Measurements from ENCODE around the gene CMTM4. TPM values are rescaled to one million over a fixed set of nuclear protein-coding genes. Genes with fewer than 3 reads are reported as not detected.

CMTM4 gene
- total and polyA plus RNA-seq, 2 of the 8 experiments (the other 6 are each of a cell fraction or from before 2014, with no cell fraction given) = 35.3 to 51.7 TPM

DNA sequence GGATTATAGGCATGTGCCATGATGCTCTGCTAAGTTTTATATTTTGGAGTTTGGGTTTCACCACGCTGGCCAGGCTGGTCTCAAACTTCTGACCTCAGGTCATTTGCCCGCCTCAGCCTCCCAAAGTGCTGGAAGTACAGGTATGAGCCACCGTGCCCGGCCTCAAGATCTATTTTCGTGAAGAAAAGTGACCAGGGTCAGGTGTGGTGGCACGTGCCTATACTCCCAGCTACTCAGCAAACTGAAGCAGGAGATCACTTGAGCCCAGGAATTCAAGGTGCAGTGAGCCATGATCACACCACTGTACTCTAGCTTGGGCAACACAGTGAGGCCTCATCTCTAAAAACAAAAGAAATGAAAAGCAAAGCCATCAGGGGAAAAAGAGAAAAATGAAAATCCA lies 18.7 kb downstream of the CMTM4 start (continued):
- TF ChIP-seq, protein P1, sequence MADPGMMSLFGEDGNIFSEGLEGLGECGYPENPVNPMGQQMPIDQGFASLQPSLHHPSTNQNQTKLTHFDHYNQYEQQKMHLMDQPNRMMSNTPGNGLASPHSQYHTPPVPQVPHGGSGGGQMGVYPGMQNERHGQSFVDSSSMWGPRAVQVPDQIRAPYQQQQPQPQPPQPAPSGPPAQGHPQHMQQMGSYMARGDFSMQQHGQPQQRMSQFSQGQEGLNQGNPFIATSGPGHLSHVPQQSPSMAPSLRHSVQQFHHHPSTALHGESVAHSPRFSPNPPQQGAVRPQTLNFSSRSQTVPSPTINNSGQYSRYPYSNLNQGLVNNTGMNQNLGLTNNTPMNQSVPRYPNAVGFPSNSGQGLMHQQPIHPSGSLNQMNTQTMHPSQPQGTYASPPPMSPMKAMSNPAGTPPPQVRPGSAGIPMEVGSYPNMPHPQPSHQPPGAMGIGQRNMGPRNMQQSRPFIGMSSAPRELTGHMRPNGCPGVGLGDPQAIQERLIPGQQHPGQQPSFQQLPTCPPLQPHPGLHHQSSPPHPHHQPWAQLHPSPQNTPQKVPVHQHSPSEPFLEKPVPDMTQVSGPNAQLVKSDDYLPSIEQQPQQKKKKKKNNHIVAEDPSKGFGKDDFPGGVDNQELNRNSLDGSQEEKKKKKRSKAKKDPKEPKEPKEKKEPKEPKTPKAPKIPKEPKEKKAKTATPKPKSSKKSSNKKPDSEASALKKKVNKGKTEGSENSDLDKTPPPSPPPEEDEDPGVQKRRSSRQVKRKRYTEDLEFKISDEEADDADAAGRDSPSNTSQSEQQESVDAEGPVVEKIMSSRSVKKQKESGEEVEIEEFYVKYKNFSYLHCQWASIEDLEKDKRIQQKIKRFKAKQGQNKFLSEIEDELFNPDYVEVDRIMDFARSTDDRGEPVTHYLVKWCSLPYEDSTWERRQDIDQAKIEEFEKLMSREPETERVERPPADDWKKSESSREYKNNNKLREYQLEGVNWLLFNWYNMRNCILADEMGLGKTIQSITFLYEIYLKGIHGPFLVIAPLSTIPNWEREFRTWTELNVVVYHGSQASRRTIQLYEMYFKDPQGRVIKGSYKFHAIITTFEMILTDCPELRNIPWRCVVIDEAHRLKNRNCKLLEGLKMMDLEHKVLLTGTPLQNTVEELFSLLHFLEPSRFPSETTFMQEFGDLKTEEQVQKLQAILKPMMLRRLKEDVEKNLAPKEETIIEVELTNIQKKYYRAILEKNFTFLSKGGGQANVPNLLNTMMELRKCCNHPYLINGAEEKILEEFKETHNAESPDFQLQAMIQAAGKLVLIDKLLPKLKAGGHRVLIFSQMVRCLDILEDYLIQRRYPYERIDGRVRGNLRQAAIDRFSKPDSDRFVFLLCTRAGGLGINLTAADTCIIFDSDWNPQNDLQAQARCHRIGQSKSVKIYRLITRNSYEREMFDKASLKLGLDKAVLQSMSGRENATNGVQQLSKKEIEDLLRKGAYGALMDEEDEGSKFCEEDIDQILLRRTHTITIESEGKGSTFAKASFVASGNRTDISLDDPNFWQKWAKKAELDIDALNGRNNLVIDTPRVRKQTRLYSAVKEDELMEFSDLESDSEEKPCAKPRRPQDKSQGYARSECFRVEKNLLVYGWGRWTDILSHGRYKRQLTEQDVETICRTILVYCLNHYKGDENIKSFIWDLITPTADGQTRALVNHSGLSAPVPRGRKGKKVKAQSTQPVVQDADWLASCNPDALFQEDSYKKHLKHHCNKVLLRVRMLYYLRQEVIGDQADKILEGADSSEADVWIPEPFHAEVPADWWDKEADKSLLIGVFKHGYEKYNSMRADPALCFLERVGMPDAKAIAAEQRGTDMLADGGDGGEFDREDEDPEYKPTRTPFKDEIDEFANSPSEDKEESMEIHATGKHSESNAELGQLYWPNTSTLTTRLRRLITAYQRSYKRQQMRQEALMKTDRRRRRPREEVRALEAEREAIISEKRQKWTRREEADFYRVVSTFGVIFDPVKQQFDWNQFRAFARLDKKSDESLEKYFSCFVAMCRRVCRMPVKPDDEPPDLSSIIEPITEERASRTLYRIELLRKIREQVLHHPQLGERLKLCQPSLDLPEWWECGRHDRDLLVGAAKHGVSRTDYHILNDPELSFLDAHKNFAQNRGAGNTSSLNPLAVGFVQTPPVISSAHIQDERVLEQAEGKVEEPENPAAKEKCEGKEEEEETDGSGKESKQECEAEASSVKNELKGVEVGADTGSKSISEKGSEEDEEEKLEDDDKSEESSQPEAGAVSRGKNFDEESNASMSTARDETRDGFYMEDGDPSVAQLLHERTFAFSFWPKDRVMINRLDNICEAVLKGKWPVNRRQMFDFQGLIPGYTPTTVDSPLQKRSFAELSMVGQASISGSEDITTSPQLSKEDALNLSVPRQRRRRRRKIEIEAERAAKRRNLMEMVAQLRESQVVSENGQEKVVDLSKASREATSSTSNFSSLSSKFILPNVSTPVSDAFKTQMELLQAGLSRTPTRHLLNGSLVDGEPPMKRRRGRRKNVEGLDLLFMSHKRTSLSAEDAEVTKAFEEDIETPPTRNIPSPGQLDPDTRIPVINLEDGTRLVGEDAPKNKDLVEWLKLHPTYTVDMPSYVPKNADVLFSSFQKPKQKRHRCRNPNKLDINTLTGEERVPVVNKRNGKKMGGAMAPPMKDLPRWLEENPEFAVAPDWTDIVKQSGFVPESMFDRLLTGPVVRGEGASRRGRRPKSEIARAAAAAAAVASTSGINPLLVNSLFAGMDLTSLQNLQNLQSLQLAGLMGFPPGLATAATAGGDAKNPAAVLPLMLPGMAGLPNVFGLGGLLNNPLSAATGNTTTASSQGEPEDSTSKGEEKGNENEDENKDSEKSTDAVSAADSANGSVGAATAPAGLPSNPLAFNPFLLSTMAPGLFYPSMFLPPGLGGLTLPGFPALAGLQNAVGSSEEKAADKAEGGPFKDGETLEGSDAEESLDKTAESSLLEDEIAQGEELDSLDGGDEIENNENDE (IDR thresholded peaks at IDR 0.05; ENCODE audit: insufficient replicate concordance, low read length) = no peak
- no peak for TF ChIP-seq CBX8 (IDR thresholded peaks at IDR 0.05; ENCODE audit: borderline replicate concordance, low read depth, low read length)
- no peak for TF ChIP-seq FOSL1 (IDR thresholded peaks at IDR 0.05; ENCODE audit: insufficient read depth, low read depth, low read length)
- no peak for TF ChIP-seq PHF8 (conservative IDR thresholded peaks at IDR 0.05; ENCODE audit: low read depth, low read length)
- no peak for TF ChIP-seq CHD1 (IDR thresholded peaks at IDR 0.05; ENCODE audit: low read depth, low read length)
- no peak for TF ChIP-seq NANOG (IDR thresholded peaks at IDR 0.05; ENCODE audit: insufficient read depth, low read depth, low read length, poor library complexity, severe bottlenecking)
- TF ChIP-seq POU5F1 (IDR thresholded peaks at IDR 0.05; ENCODE audit: low read depth, low read length) = no peak
- TF ChIP-seq, protein P2, sequence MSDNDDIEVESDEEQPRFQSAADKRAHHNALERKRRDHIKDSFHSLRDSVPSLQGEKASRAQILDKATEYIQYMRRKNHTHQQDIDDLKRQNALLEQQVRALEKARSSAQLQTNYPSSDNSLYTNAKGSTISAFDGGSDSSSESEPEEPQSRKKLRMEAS (IDR thresholded peaks at IDR 0.05) = no peak
- TF ChIP-seq, protein P3, sequence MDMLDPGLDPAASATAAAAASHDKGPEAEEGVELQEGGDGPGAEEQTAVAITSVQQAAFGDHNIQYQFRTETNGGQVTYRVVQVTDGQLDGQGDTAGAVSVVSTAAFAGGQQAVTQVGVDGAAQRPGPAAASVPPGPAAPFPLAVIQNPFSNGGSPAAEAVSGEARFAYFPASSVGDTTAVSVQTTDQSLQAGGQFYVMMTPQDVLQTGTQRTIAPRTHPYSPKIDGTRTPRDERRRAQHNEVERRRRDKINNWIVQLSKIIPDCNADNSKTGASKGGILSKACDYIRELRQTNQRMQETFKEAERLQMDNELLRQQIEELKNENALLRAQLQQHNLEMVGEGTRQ (IDR thresholded peaks at IDR 0.05; ENCODE audit: low read length) = no peak

All from H1 (cell line).